NCI-H1048 (cell line): ENCODE measurements around the gene TRIM64.
"Not testable (repeated sequence)": the region's sequence is repeated elsewhere in the genome, so short reads cannot be mapped to it uniquely, and the experiment has no call there.

Experiments used
- DNase-seq: peaks from one replicate; lab custom pipeline; 2025; lab: John Stamatoyannopoulos, UW

Gene TRIM64

DNA sequence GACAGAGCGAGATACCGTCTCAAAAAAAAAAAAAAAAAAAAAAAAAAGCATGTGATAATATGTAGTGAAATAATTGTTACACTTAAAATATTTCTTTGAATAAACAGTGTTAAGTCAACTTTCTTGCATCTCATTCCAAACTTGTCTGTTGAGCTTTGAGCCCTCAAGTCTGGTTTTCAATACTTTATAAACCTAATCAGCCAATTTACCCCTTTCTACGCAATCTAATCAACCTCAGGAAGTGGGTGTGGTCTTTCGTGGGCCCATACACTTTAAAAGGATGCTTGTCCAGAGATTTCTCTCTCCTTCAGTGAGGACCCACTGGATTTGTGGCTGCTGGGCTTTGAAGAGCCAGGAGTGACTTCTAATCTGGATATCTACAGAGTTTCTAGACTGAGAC is at the start of gene TRIM64:
Gene TRIM64 (plus strand): TSS at position 301 of the 400 bp plus-strand sequence. CDS start 2,467 bp downstream, outside the sequence.
- not testable (repeated sequence) for DNase-seq

- no peak for DNase-seq
Measured at GRCh38 chr11:89922195-89922660, 43.6 kb upstream of the TRIM64 start, which contains the start of gene TRIM49D1. TSS of gene TRIM49D1 (minus strand) at chr11:89922245. CDS start at chr11:89917710, 4,535 bp downstream.

- not testable (repeated sequence) for DNase-seq
Measured at GRCh38 chr11:89923764-89924163, 42.1 kb upstream of the TRIM64 start, which contains the start of gene TRIM49D2. TSS of gene TRIM49D2 (plus strand) at chr11:89924064. CDS start at chr11:89926762, 2,698 bp downstream.

DNA sequence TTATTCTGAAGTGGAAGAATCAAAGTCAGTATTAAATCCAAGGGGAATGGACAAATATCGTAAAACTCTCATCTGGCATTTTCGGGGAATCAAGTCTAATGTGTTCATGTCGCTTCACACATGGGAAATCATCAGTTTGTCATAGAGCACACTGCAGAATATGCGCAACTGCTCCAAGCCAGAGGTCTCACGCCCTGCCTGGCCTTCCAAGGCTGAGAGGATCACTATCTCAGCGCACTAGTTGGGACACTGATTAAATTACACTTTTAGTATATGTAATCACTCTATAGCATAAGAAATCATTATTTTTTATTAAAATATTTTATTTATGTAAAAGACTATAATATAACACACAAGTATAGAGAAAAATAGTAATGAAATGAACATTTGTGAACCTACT is 5.0 kb upstream of the TRIM64 start:
- not testable (repeated sequence) for DNase-seq
